Nephron (organoid): ENCODE measurements around the gene HSD17B13.

Experiments
- H3K27ac Mint-ChIP-seq, 3 experiments: 2 replicates each; pipeline ENCODE4 v1.8.0; 2020; ENCODE audit warnings: mixed read lengths in 3 of 3, mild to moderate bottlenecking in 2 of 3, moderate library complexity in 1 of 3
- H3K27me3 Mint-ChIP-seq: 2 replicates; pipeline ENCODE4 v1.8.0; 2021; ENCODE audit warnings: low read depth, mild to moderate bottlenecking, moderate library complexity, mixed read lengths
- H3K36me3 Mint-ChIP-seq: 2 replicates; pipeline ENCODE4 v1.8.0; 2020; ENCODE audit warnings: low read depth, mixed read lengths
- H3K4me1 Mint-ChIP-seq: 2 replicates; pipeline ENCODE4 v1.8.0; 2020; ENCODE audit warnings: mixed read lengths
- H3K4me3 Mint-ChIP-seq, 3 experiments: 2 replicates each; pipeline ENCODE4 v1.8.0; 2020; ENCODE audit warnings: mild to moderate bottlenecking in 3 of 3, mixed read lengths in 3 of 3, moderate library complexity in 2 of 3
- H3K9me3 Mint-ChIP-seq: 2 replicates; pipeline ENCODE4 v1.8.0; 2020; ENCODE audit warnings: mixed read lengths
- TF ChIP-seq, protein P1 (sequence below), 3 experiments: fragments of 200-600 bp; sonication (generic); IDR thresholded peaks; one replicate each; pipeline ENCODE4 v1.5.0; 2021; ENCODE audit warnings: antibody characterized with exemption in 3 of 3; ENCODE audit not compliant: unreplicated experiment in 3 of 3

The HSD17B13 gene

DNA sequence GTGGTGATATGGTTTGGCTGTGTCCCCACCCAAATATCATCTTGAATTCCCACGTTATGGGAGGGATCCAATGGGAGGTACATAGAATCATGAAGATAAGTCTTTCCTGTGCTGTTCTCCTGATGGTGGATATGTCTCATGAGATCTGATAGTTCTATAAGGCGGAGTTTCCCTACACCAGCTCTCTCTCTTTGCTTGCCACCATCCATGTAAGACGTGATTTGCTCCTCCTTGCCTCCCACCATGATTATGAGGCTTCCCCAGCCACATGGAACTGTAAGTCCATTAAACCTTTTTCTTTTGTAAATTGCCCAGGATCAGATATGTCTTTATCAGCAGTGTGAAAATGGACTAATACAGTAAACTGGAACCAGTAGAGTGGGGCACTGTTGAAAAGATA is 39.5 kb downstream of the HSD17B13 start:
- Mint-ChIP-seq H3K36me3 (peaks cover 8% of the 10 kb centered on the region), H3K9me3 (peaks cover 41% of the 10 kb centered on the region), H3K27me3 (peaks cover 3% of the 10 kb centered on the region), H3K4me3 (no peak overlapping the region), H3K27ac (no peak overlapping the region), H3K4me1 (no peaks in the 10 kb centered on the region)
- TF ChIP-seq, protein P1, sequence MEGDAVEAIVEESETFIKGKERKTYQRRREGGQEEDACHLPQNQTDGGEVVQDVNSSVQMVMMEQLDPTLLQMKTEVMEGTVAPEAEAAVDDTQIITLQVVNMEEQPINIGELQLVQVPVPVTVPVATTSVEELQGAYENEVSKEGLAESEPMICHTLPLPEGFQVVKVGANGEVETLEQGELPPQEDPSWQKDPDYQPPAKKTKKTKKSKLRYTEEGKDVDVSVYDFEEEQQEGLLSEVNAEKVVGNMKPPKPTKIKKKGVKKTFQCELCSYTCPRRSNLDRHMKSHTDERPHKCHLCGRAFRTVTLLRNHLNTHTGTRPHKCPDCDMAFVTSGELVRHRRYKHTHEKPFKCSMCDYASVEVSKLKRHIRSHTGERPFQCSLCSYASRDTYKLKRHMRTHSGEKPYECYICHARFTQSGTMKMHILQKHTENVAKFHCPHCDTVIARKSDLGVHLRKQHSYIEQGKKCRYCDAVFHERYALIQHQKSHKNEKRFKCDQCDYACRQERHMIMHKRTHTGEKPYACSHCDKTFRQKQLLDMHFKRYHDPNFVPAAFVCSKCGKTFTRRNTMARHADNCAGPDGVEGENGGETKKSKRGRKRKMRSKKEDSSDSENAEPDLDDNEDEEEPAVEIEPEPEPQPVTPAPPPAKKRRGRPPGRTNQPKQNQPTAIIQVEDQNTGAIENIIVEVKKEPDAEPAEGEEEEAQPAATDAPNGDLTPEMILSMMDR (IDR thresholded peaks at IDR 0.05; ENCODE audit: unreplicated experiment in 3 of 3): no peak

DNA sequence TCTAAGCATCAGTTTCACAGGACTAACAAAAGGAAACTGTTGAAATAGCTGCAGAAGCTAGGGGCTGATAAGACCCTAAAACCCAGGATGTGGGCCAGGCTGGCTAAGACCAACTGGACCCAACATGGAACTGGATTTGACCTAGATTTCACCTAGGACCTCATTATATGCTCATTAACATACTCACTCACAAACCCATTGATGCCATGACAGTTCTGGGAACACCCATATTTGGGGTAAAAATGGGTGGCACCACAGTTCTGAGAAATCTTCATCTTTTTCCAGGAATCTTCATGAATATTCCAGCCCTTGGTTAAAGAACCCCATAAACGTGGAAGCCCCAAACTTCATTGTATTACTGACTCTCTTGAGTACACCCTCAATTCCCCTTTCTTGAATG is 41.1 kb downstream of the HSD17B13 start:
- Mint-ChIP-seq H3K4me1 (no peaks in the 10 kb centered on the region), H3K36me3 (peaks cover 4% of the 10 kb centered on the region), H3K27ac (no peak overlapping the region), H3K9me3 (peaks cover 31% of the 10 kb centered on the region), H3K4me3 (no peak overlapping the region), H3K27me3 (peaks cover 4% of the 10 kb centered on the region)
- TF ChIP-seq, protein P1 (IDR thresholded peaks at IDR 0.05; ENCODE audit: unreplicated experiment in 3 of 3): no peak

DNA sequence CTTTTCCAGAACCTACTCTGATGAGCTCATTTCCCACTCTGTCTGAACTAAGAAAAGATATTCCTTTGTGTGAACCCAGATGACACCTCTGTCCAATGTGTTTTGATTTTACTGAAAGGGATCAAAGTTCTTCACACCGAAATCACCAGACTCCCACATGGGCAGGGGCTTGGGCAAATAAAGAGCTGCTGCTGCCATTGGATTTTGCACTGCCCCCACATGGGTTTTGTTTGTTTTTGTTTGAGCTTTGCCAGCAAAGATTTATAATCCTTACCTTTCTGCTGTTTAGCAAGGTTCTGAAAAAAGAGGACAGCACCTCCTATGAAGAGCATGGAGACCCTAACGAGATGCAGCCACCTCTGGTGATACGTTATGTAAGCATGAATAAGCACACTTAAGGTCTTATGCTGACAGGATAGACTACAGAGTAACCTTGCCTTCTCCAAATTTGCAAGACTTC is 44.3 kb downstream of the HSD17B13 start:
- H3K9me3 Mint-ChIP-seq: peaks cover 12% of the 10 kb centered on the region
- H3K27ac Mint-ChIP-seq: no peak overlapping the region
- no peaks in the 10 kb centered on the region for H3K4me1 Mint-ChIP-seq
- H3K4me3 Mint-ChIP-seq: no peak overlapping the region
- H3K27me3 Mint-ChIP-seq: peaks cover 7% of the 10 kb centered on the region
- TF ChIP-seq, protein P1 (IDR thresholded peaks at IDR 0.05; ENCODE audit: unreplicated experiment in 3 of 3): no peak
- no peaks in the 10 kb centered on the region for H3K36me3 Mint-ChIP-seq

DNA sequence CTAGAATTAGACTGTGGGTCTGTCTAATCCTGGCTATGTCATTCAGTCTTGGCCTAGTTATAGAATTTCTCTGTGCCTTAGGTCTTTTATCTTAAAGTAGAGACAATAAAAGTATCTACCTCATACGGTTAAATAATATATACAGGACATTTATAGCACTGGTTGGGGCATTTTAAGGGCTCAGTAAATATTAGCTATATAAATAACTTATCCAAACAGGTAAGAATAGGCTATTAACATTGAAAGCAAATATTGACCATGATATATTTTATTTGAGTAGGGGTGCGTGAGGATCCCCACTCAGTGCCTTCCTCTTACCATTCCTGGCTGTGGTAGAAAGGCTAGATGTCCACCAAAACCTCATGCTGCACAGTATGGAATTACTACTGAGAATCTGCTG is 47.4 kb downstream of the HSD17B13 start:
- H3K9me3 Mint-ChIP-seq: no peaks in the 10 kb centered on the region
- H3K36me3 Mint-ChIP-seq: no peaks in the 10 kb centered on the region
- H3K27me3 Mint-ChIP-seq: peaks cover 7% of the 10 kb centered on the region
- no peaks in the 10 kb centered on the region for H3K4me1 Mint-ChIP-seq
- no peak overlapping the region for H3K4me3 Mint-ChIP-seq
- H3K27ac Mint-ChIP-seq: no peak overlapping the region
- TF ChIP-seq, protein P1 (IDR thresholded peaks at IDR 0.05; ENCODE audit: unreplicated experiment in 3 of 3): no peak

DNA sequence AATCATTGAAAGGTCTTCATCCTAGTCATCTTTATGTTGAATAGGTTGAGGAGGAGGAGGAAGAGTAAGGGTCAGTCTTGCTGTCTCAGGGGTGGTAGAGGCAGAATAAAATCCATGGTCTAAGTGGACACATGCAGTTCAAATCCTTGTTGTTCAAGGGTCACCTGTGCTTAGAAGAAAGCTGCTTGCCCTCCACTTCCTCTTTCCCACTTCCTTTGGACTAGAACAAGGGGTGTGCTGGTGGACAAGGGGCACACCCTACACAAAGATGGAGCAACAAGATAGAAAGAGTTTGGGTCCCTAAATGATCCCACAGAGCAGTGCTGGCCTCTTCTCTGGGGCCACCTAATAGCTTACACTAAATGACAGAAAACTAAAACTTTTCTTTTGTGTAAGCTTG is 47.9 kb downstream of the HSD17B13 start:
- H3K27me3 Mint-ChIP-seq: peaks cover 7% of the 10 kb centered on the region

DNA sequence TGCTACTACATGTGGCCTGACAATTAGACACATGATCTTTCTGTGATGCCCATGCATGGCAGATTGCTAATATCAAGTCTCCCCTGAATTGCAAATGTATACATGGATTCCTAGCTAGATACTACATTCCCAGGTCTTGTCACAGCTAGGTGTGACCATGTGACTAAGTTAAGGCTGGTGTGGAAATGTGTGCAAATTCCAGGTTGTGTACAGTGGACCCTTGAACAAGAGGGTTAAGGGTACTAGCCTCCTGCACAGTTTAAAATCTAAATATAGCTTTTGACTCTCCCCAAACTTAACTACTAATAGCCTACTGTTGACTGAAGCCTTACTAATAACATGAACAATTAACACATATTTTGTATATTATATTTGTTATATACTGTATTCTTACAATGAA is 48.4 kb downstream of the HSD17B13 start:
- Mint-ChIP-seq H3K4me3 (no peak overlapping the region), H3K27ac (no peak overlapping the region), H3K9me3 (no peaks in the 10 kb centered on the region), H3K4me1 (no peaks in the 10 kb centered on the region), H3K36me3 (no peaks in the 10 kb centered on the region), H3K27me3 (peaks cover 7% of the 10 kb centered on the region)
- TF ChIP-seq, protein P1 (IDR thresholded peaks at IDR 0.05; ENCODE audit: unreplicated experiment in 3 of 3): no peak

More for the DNA sequence above, 47.9 kb downstream of the HSD17B13 start:
- H3K36me3 Mint-ChIP-seq: no peaks in the 10 kb centered on the region
- H3K9me3 Mint-ChIP-seq: no peaks in the 10 kb centered on the region
- TF ChIP-seq, protein P1 (IDR thresholded peaks at IDR 0.05; ENCODE audit: unreplicated experiment in 3 of 3): no peak
- no peak overlapping the region for H3K4me3 Mint-ChIP-seq
- no peak overlapping the region for H3K27ac Mint-ChIP-seq
- no peaks in the 10 kb centered on the region for H3K4me1 Mint-ChIP-seq
